ENCODE measurements around the gene BTBD9.

BTBD9 gene

GRCh38 chr6:38270367-38270766 is 369.4 kb downstream of the BTBD9 start:
- Histone ChIP-seq H3K9ac (ENCODE audit: low read length) (no peak overlapping the region), H3K9me3 (ENCODE audit: control insufficient read depth, low read depth, low read length) (no peaks in the 10 kb centered on the region), H3K27me3 (ENCODE audit: control insufficient read depth, insufficient read depth, low read length) (no peaks in the 10 kb centered on the region), H3K36me3 (ENCODE audit: control insufficient read depth, low read depth, low read length) (no peaks in the 10 kb centered on the region), H3K4me3 (ENCODE audit: low read length) (no peak overlapping the region), H3K4me1 (ENCODE audit: control insufficient read depth, low read depth, low read length) (peaks cover 33% of the 10 kb centered on the region), H3K27ac (ENCODE audit: low read length) (no peak overlapping the region)

DNA sequence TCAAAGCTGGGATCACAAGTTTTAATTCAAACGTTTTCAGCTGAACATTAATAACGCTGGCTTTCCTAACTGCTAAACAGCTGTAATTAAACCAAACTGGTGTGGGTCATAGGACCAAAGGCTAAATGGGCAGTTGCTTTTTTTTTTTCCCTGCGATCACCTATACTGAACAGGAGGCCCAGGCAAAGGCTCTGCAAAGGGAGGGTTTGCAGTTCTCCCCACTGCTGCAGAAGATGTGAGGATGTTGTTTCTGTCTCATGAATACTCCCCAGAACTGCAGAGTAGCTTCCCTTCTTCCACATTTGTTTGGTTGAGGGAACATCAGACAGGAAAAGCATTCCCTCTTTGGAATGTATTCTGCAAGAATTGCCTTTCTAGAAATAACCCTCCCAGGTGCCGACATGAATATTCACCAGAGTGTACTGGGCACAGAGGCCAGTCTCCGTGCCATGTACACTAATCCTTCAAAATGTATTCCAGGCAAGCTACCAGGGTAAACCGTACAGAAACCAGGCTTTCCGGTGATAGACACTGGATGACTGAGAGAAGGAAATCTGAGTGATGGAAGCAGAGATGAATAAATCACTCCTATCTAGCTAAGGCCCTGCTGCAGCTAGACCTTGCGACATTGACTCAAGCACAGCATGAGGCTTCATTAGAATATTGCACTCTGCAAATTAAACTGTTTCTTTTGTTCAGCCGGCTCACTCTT is 370.1 kb downstream of the BTBD9 start:
- Histone ChIP-seq H3K4me1 (ENCODE audit: control insufficient read depth, low read depth, low read length) (peaks cover 34% of the 10 kb centered on the region), H3K9me3 (ENCODE audit: control insufficient read depth, low read depth, low read length) (no peaks in the 10 kb centered on the region), H3K27ac (ENCODE audit: low read length) (no peak overlapping the region), H3K36me3 (ENCODE audit: control insufficient read depth, low read depth, low read length) (no peaks in the 10 kb centered on the region), H3K27me3 (ENCODE audit: control insufficient read depth, insufficient read depth, low read length) (no peaks in the 10 kb centered on the region), H3K4me3 (ENCODE audit: low read length) (no peak overlapping the region), H3K9ac (ENCODE audit: low read length) (no peak overlapping the region)

- H3K9ac ChIP-seq (ENCODE audit: low read length) = no peak overlapping the region
- no peaks in the 10 kb centered on the region for H3K36me3 ChIP-seq (ENCODE audit: control insufficient read depth, low read depth, low read length)
- H3K4me3 ChIP-seq (ENCODE audit: low read length) = no peak overlapping the region
- no peaks in the 10 kb centered on the region for H3K27me3 ChIP-seq (ENCODE audit: control insufficient read depth, insufficient read depth, low read length)
- H3K27ac ChIP-seq (ENCODE audit: low read length) = no peak overlapping the region
- H3K4me1 ChIP-seq (ENCODE audit: control insufficient read depth, low read depth, low read length) = peaks cover 44% of the 10 kb centered on the region
- no peaks in the 10 kb centered on the region for H3K9me3 ChIP-seq (ENCODE audit: control insufficient read depth, low read depth, low read length)
Measured at GRCh38 chr6:38268342-38268741, 371.4 kb downstream of the BTBD9 start.

DNA sequence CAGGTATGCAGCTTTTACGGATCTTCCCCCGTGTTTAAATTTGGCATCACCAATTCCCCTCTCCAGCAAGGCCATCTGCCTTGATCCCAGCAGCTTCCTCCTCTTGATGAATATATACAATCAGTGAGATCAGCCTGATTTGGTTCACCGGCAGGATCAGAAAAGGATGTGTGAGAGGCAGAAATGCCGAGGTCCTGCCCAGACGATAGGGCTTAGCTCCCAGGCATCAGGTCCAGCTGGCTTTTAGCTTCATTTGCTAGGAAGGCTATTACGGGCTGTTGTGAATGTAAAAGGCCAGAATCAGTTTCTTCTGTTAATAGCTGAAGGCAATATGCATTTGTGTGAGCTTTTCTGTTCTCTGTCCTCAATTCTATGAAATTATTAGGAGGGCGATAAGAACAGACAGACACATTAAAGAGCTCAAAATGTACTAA is 372.8 kb downstream of the BTBD9 start:
- H3K36me3 ChIP-seq (ENCODE audit: control insufficient read depth, low read depth, low read length) = no peaks in the 10 kb centered on the region
- no peak overlapping the region for H3K9ac ChIP-seq (ENCODE audit: low read length)
- H3K9me3 ChIP-seq (ENCODE audit: control insufficient read depth, low read depth, low read length) = no peaks in the 10 kb centered on the region
- peaks cover 56% of the 10 kb centered on the region for H3K4me1 ChIP-seq (ENCODE audit: control insufficient read depth, low read depth, low read length)
- no peak overlapping the region for H3K27ac ChIP-seq (ENCODE audit: low read length)
- H3K27me3 ChIP-seq (ENCODE audit: control insufficient read depth, insufficient read depth, low read length) = no peaks in the 10 kb centered on the region
- H3K4me3 ChIP-seq (ENCODE audit: low read length) = no peak overlapping the region

DNA sequence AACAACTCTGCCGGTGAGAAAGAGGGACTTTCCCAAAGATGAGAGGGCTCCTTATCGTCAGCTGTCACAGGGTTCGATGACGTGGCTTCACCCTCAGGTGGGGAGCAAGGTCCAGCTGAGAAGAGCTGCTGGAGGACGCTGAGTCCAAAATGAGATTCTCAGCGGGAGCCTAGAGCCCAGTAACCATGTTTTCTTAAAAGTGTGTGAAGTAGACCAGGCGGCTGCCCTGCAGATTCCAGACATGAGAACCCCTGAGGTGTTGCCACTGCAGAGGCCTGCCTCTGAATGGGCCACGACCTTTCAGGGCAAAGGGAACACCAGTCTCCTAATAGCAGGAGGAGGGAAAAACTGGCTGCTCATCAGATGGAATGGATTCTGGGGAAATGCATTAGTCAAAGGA is 375.1 kb downstream of the BTBD9 start:
- no peaks in the 10 kb centered on the region for H3K9me3 ChIP-seq (ENCODE audit: control insufficient read depth, low read depth, low read length)
- H3K36me3 ChIP-seq (ENCODE audit: control insufficient read depth, low read depth, low read length) = no peaks in the 10 kb centered on the region
- no peak overlapping the region for H3K4me3 ChIP-seq (ENCODE audit: low read length)
- no peaks in the 10 kb centered on the region for H3K27me3 ChIP-seq (ENCODE audit: control insufficient read depth, insufficient read depth, low read length)
- no peak overlapping the region for H3K9ac ChIP-seq (ENCODE audit: low read length)
- peaks cover 39% of the 10 kb centered on the region for H3K4me1 ChIP-seq (ENCODE audit: control insufficient read depth, low read depth, low read length)
- no peak overlapping the region for H3K27ac ChIP-seq (ENCODE audit: low read length)

- H3K9me3 ChIP-seq (ENCODE audit: control insufficient read depth, low read depth, low read length) = no peaks in the 10 kb centered on the region
- H3K27ac ChIP-seq (ENCODE audit: low read length) = no peak overlapping the region
- H3K36me3 ChIP-seq (ENCODE audit: control insufficient read depth, low read depth, low read length) = no peaks in the 10 kb centered on the region
- H3K9ac ChIP-seq (ENCODE audit: low read length) = no peak overlapping the region
- no peaks in the 10 kb centered on the region for H3K27me3 ChIP-seq (ENCODE audit: control insufficient read depth, insufficient read depth, low read length)
- no peak overlapping the region for H3K4me3 ChIP-seq (ENCODE audit: low read length)
- peaks cover 29% of the 10 kb centered on the region for H3K4me1 ChIP-seq (ENCODE audit: control insufficient read depth, low read depth, low read length)
Measured at GRCh38 chr6:38262609-38263008, 377.1 kb downstream of the BTBD9 start.

DNA sequence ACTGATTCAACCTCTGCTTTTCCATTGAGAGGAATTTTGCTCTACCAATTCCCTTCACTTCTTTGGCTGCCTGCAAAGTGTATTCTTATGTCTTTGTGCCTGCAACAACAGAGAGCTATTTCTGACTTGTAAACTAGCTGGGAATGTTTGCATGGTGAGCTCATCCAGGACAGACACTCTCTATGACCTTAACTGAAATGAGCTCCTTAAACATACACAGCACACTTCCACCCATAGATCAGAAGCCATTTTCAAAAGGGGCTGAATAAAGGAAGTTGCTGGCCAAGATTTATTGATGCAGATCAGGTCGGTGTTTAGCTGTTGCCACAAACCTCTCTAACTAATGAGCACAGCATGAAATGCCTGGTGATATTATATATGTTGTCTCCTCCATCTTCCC is 377.7 kb downstream of the BTBD9 start:
- H3K4me3 ChIP-seq (ENCODE audit: low read length) = no peak overlapping the region
- peaks cover 29% of the 10 kb centered on the region for H3K4me1 ChIP-seq (ENCODE audit: control insufficient read depth, low read depth, low read length)
- no peaks in the 10 kb centered on the region for H3K36me3 ChIP-seq (ENCODE audit: control insufficient read depth, low read depth, low read length)
- no peak overlapping the region for H3K9ac ChIP-seq (ENCODE audit: low read length)
- no peak overlapping the region for H3K27ac ChIP-seq (ENCODE audit: low read length)
- H3K27me3 ChIP-seq (ENCODE audit: control insufficient read depth, insufficient read depth, low read length) = no peaks in the 10 kb centered on the region
- no peaks in the 10 kb centered on the region for H3K9me3 ChIP-seq (ENCODE audit: control insufficient read depth, low read depth, low read length)

DNA sequence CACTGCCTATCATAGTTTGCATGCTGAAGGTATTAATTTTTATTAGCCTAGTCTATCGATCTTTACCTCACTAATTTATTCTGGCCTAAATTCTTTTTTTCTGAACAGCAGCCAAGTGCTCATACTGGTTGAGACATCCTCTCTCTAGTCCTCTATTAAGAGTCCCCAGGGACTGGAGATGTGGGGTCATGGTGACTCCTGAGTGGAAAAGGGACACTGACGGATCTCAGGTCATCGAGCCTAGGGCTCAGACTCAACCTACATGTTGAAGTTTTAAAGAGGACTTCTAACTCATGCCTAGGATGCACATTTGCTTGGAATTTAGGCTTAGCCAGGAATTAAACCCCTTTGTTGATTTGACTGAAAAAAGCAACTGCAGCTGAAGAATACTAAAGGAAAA is 378.1 kb downstream of the BTBD9 start:
- no peaks in the 10 kb centered on the region for H3K36me3 ChIP-seq (ENCODE audit: control insufficient read depth, low read depth, low read length)
- H3K27ac ChIP-seq (ENCODE audit: low read length) = no peak overlapping the region
- no peaks in the 10 kb centered on the region for H3K9me3 ChIP-seq (ENCODE audit: control insufficient read depth, low read depth, low read length)
- H3K4me1 ChIP-seq (ENCODE audit: control insufficient read depth, low read depth, low read length) = peaks cover 29% of the 10 kb centered on the region
- H3K27me3 ChIP-seq (ENCODE audit: control insufficient read depth, insufficient read depth, low read length) = no peaks in the 10 kb centered on the region
- no peak overlapping the region for H3K9ac ChIP-seq (ENCODE audit: low read length)
- no peak overlapping the region for H3K4me3 ChIP-seq (ENCODE audit: low read length)

GRCh38 chr6:38259736-38260135 is 380.0 kb downstream of the BTBD9 start:
- Histone ChIP-seq H3K4me3 (ENCODE audit: low read length) (no peak overlapping the region), H3K9ac (ENCODE audit: low read length) (no peak overlapping the region), H3K27me3 (ENCODE audit: control insufficient read depth, insufficient read depth, low read length) (no peaks in the 10 kb centered on the region), H3K36me3 (ENCODE audit: control insufficient read depth, low read depth, low read length) (no peaks in the 10 kb centered on the region), H3K4me1 (ENCODE audit: control insufficient read depth, low read depth, low read length) (peaks cover 29% of the 10 kb centered on the region), H3K9me3 (ENCODE audit: control insufficient read depth, low read depth, low read length) (no peaks in the 10 kb centered on the region), H3K27ac (ENCODE audit: low read length) (no peak overlapping the region)

DNA sequence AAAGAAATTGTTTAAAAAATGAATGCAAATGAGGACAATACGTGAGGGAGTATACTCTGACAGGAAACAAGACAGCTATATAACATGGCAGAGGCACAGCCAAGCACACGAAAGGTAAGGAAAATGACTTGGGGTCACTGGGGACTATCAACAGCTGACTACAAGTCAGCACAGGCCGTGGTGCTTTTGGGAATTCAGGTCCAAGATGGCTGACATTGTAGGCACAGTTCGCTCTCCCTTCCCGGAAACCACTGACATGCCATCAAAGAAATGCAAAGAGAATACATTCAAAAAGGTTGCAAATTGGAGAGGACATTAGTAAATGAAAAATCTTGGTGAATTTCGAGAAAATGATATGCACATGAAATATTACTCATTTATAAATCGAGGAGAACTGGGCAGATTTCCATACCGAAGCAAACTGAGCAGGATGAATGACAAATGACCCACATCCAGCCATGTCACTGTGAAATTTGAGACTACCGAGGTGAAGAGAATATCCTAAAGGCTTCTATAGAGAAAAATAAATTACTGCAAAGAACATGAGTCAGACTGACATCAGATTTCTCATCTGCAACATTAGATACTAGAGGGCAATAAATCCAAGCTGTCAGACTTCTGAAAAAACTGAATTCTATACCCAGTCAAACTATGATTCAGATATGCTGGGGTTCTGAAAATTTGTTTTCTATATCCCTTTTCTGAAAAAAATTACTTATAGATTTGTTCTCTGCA is 391.1 kb downstream of the BTBD9 start:
- no peaks in the 10 kb centered on the region for H3K9me3 ChIP-seq (ENCODE audit: control insufficient read depth, low read depth, low read length)
- H3K27me3 ChIP-seq (ENCODE audit: control insufficient read depth, insufficient read depth, low read length) = no peaks in the 10 kb centered on the region
- H3K27ac ChIP-seq (ENCODE audit: low read length) = no peak overlapping the region
- H3K4me3 ChIP-seq (ENCODE audit: low read length) = no peak overlapping the region
- H3K9ac ChIP-seq (ENCODE audit: low read length) = no peak overlapping the region
- no peaks in the 10 kb centered on the region for H3K4me1 ChIP-seq (ENCODE audit: control insufficient read depth, low read depth, low read length)
- H3K36me3 ChIP-seq (ENCODE audit: control insufficient read depth, low read depth, low read length) = no peaks in the 10 kb centered on the region

- Histone ChIP-seq H3K36me3 (ENCODE audit: control insufficient read depth, low read depth, low read length) (no peaks in the 10 kb centered on the region), H3K9me3 (ENCODE audit: control insufficient read depth, low read depth, low read length) (no peaks in the 10 kb centered on the region), H3K4me1 (ENCODE audit: control insufficient read depth, low read depth, low read length) (no peaks in the 10 kb centered on the region), H3K9ac (ENCODE audit: low read length) (no peak overlapping the region), H3K27me3 (ENCODE audit: control insufficient read depth, insufficient read depth, low read length) (no peaks in the 10 kb centered on the region), H3K4me3 (ENCODE audit: low read length) (no peak overlapping the region), H3K27ac (ENCODE audit: low read length) (no peak overlapping the region)
Measured at GRCh38 chr6:38245295-38245694, 394.4 kb downstream of the BTBD9 start.

GRCh38 chr6:38244869-38245268 is 394.9 kb downstream of the BTBD9 start:
- Histone ChIP-seq H3K36me3 (ENCODE audit: control insufficient read depth, low read depth, low read length) (no peaks in the 10 kb centered on the region), H3K9me3 (ENCODE audit: control insufficient read depth, low read depth, low read length) (no peaks in the 10 kb centered on the region), H3K9ac (ENCODE audit: low read length) (no peak overlapping the region), H3K4me3 (ENCODE audit: low read length) (no peak overlapping the region), H3K4me1 (ENCODE audit: control insufficient read depth, low read depth, low read length) (no peaks in the 10 kb centered on the region), H3K27ac (ENCODE audit: low read length) (no peak overlapping the region), H3K27me3 (ENCODE audit: control insufficient read depth, insufficient read depth, low read length) (no peaks in the 10 kb centered on the region)
